Right renal pelvis (tissue), 4 donors: Measurements from ENCODE around the gene OR2J2. TPM values are rescaled to one million over a fixed set of nuclear protein-coding genes. Genes with fewer than 3 reads are reported as not detected.
"Not testable (repeated sequence)": the region's sequence is repeated elsewhere in the genome, so short reads cannot be mapped to it uniquely, and the experiment has no call there.

Experiments used
- DNase-seq, 4 donors: peaks; one replicate each; pipeline ENCODE4 v3.0.0-alpha.2; 2013; ENCODE audit warnings: low read depth in 4 of 4, low spot score in 3 of 4, missing footprints in 1 of 4
- polyA plus RNA-seq, 4 donors: library from polyadenylated mRNA; unstranded; fragments of 120-200 nt; gene quantifications; one replicate each; pipeline ENCODE4 v1.2.1, GENCODE V29; 2013; ENCODE audit not compliant: insufficient read length in 4 of 4

The OR2J2 gene
- polyA plus RNA-seq, result not detected

DNA sequence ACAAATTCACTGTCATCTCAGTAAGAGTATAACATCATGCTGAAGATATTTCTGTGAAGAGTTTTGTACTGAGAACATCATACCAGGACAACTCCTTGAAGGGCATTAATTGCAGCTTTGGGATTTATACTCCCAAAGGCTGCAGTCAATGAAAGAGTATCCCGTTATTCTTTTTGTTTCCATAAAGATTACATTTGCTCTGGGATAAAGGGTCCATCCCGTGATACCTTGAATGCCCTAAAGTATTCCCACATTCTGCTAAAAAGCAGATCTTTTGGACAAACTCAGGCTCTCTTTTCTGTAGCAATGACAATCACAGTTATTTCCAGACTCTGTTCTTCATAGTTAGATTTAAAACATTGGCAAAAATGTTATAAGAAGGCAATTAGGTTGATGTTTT, at the start of gene OR2J2:
Gene OR2J2, plus strand, starts transcription at position 301 of the 400 bp plus-strand sequence. CDS start 2,729 bp downstream, outside the sequence.
- DNase-seq, result not testable (repeated sequence)

- DNase-seq, result no peak
These were observed 41.2 kb upstream of the OR2J2 start for GRCh38 chr6:29129326-29130012.

GRCh38 chr6:29130644-29131043, 40.1 kb upstream of the OR2J2 start:
- no peak for DNase-seq

GRCh38 chr6:29131691-29132090, 39.0 kb upstream of the OR2J2 start:
- DNase-seq, result no peak

GRCh38 chr6:29137724-29138123, 33.0 kb upstream of the OR2J2 start:
- DNase-seq, result no peak

DNA sequence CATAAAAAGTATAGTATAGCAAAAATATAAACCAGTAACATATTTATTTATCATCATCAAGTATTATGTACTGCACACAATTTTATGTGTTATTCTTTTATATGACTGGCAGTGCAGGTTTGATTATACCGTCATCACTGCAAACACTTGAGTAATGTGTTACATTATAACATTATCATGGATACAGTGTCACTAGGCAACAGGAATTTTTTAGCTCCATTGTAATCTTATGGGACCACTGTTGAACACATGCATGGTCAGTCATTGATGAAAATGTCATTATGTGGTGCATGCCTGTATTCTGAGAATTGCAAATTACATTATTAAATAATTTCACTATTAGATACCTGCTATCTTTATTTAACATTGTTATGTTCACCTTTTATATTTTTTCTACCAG, 29.1 kb upstream of the OR2J2 start:
- no peak for DNase-seq

GRCh38 chr6:29142309-29142708, 28.4 kb upstream of the OR2J2 start:
- no peak for DNase-seq

DNA sequence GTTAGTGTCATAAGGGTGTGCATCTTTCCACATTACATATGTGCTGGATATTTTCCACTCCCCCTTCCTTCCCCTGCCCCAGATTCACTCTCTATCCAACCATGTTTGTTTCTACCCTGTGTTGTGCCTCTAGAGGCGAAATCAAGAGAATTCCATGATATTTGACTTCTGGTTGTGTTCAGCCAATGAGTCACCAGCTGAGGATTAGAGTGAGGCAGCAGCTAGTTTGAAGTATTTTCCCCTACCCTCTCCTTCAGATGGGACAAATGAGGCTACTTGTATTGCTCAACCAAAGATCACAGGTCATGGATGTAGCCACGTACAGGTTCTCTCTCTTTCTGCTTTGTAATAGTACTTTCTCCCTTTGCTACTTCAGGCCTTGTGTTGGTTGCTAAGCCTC, 24.5 kb upstream of the OR2J2 start:
- no peak for DNase-seq

DNA sequence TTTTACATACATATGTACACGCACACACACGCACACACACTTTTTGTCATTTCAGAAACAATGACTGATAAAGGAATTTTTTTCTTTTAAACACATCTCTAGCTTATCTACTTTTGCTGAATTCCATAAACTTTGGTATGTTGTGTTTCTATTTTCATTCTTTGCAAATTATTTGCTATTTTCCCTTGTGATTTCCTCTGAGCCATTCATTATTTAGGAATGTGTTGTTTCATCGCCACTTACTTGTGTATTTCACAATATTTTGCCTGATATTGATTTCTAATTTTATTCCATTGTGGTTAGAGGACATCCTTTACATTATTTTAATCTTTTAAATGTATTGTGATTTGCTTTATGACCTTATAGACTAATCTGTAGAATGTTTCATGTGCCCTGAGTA, 23.6 kb upstream of the OR2J2 start:
- no peak for DNase-seq

DNA sequence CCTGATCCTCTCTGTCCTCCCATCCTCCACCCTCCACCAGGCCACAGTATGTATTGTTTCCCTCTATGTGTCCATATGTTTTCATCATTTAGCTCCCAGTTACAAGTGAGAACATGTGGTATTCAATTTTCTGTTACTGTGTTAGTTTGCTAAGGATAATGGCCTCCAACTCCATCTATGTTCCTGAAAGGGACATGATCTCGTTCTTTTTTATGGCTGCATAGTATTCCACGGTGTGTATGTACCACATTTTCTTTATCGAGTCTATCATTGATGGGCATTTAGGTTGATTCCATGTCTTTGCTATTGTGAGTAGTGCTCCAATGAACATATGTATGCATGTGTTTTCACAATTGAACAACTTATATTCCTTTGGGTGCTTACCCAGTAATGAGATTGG, 21.3 kb upstream of the OR2J2 start:
- not testable (repeated sequence) for DNase-seq

DNA sequence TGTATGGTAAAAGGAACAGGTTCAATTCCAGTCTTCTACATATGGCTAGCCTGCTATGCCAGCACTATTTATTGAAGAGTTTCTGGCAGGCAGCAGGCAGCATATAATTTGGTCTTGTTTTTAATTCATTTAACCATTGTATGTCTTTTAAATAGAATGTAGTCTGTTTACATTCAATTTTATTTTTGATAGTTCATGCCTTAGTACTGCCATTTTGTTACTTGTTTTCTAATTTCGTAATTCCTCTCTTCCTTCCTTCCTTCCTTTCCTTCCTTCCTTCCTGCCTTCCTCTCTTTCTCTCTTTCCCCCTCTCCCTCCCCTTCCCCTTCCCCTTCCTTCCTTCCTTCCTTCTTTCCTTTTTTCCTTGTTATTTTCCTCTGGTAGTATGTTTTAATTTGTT, 17.6 kb upstream of the OR2J2 start:
- no peak for DNase-seq

- DNase-seq, result not testable (repeated sequence)
These were observed 15.5 kb upstream of the OR2J2 start for GRCh38 chr6:29155182-29155581.

- DNase-seq, result not testable (repeated sequence)
These were observed 10.8 kb upstream of the OR2J2 start for GRCh38 chr6:29159922-29160321.

DNA sequence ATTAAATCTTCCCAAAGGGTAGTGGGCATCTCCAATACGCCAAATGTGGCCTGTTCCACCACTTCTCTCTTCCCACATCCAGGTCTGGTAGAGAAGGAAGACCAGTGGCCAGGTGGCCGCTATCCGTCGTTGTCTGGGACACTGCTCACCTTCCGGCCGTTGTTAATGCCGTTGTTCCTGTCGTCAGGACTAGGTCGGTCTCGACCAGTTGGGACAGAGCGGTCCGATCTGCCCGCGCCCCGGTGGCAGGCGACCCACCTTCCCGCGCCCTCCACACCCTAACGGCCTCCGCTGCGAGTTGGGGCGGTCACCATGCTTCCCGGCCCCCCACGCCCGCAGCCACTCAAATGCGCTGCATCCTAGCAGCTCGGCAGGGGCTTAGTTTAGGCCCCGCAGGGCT, 5.1 kb upstream of the OR2J2 start:
- DNase-seq, result not testable (repeated sequence)

DNA sequence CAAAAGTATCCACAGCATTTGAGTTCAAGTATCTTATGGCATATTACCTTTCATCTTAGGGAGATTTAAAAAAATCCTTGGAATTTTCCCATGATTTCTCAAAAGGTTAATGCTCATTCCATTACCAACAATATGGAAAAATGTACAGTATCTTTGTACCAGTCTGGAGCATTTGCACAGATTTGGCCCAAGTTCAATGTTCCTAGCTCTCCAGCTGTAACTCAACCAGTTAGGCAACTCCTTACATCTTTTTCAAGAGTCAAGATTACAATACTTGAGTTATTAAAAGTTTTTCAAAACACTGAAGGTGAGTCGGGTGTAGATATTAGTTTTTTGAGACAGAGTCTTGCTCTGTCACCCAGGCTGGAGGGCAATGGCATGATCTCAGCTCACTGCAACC, 1.0 kb downstream of the OR2J2 start:
- DNase-seq, result no peak

DNA sequence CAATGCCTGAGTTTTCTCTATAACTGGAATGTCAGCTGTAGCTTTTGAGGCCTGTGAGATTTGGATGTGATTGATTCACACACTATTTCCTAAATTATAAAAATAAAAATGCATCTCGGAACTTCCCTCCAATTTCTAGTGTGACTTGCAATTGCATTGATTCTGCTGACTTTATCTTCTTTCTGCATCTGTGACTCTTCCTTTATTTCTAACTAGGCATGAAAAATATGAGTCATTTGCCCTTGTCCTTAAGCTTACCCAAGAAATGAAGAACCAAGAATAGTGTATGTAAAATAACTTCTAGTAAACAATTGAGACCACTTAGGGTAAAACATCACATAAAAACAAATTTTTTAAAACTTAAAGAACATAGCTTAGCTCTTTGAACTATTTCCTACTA, 12.9 kb downstream of the OR2J2 start:
- no peak for DNase-seq

DNA sequence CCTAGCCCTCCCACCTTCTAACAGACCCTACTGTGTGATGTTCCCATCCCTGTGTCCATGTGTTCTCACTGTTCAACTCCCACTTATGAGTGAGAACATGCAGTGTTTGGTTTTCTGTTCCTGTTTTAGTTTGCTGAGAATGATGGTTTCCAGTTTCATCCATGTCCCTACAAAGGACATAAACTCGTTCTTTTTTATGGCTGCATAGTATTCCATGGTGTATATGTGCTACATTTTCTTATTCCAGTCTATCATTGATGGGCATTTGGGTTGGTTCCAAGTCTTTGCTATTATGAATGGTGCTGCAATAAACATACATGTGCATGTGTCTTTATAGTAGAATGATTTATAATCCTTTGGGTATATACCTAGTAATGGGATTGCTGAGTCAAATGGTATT, 18.0 kb downstream of the OR2J2 start:
- not testable (repeated sequence) for DNase-seq

DNA sequence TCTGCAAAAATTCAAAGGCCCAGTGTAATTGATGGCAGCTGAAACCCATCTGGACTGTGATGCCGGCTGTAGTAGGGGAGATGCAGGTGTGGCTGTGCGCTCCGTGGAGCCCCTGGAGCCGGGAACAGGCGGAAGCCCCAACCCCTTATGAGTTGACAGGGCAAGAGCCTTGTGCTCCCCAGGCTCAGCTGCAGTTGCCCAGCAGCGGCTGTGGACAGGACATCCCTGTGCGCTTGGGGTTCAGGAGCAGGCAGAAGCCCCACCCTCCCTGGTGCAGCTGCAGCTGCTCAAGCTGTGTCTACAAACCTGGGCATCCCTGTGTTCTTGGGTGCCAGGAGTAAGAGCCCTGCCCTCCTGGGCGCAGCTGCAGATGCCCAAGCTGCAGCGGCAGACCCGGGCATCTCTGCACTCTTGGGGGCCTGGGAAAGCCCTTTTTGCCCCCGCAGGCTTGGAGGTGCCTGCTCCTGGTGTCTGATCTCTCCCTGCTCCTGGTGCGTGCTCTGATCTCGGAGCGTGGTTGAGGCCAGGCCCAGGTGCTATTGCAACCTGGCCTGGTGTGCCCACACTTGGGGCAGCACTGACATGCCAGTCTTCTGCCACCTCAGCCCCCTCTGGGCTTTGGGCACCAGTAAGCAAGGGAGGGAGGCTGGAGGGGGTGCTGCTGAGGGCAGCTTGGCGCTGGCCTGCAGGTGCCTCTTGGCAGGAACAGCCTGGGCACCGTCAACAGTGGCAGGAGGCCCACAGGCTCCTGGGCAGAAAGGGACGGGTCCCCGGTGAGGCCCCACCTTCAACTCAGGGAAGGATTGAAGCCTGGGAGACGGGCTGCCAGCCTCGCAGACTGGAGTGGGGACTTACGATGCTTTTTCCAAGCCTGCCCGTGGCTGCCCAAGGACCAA, 30.3 kb downstream of the OR2J2 start:
- DNase-seq, result no peak

DNA sequence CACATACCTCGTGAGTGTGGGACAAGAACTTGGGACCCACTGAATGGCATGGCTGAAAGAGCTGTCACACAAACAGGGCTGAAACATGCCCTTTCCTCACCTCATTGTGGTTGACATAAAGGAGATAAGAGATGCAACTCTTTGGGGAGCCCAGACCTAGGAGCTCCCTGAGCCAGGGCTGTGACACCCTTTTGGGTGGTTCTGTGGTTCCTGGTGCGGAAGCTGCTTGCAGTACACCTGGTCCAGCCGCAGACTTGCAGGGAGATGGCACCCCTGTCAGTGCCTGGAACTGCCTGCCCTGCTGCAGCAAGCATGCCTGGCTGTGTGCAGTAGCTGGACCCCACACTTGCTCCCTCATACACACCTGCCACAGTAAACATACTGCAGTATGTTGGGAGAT, 31.3 kb downstream of the OR2J2 start:
- no peak for DNase-seq

DNA sequence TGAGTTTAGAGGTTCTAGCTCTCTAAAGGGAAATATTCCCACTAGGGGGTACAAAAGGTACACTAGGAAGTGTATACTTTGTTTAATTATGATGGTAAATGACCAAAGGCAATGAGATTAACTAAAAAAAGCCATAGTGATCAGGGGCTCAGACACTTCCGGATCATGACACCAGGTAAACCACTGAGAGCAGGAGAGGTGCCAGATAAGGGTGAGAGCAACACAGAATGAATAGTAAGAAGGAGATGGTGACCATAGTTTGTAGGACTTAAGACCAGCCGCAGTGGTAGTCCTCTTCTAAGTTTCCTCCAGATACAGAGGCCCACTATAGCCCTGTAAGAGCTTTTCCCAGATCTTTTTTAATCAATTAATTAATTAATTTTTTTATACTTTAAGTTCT, 40.8 kb downstream of the OR2J2 start:
- DNase-seq, result no peak

- DNase-seq, result no peak
These were observed 45.8 kb downstream of the OR2J2 start for GRCh38 chr6:29216528-29216927.

DNA sequence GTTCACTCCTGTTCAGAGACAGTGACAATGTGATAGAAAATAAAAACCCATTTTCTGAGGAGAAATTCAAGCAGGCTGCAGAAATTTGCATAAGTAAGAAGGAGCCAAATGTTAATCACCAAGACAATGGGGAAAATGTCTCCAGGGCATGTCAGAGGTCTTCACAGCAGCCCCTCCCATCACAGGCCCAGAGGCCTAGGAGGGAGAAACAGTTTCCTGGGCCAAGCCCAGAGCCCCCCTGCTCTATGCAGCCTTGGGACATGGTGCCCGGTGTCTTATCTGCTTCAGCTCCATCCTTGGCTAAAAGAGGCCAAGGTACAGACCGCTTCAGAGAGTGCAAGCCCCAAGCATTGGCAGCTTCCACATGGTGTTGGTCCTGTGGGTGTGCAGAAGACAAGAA, 46.5 kb downstream of the OR2J2 start:
- not testable (repeated sequence) for DNase-seq
